AG04450 (cell line): Measurements from ENCODE around the gene CHFR. TPM values are rescaled to one million over a fixed set of nuclear protein-coding genes. Genes with fewer than 3 reads are reported as not detected.
"Not testable (repeated sequence)": the region's sequence is repeated elsewhere in the genome, so short reads cannot be mapped to it uniquely, and the experiment has no call there.

ENCODE experiments used
- CTCF ChIA-PET: fragments of 300-600, 350-600 bp; formaldehyde crosslinking; extraction: SDS; loops from one replicate; lab custom pipeline; 2022; ENCODE audit warnings: antibody characterized with exemption, inconsistent platforms; lab: Charles Lee
- POLR2A ChIA-PET: fragments of 350-600 bp; formaldehyde crosslinking; extraction: SDS; loops from one replicate; lab custom pipeline; 2021; ENCODE audit warnings: antibody characterized with exemption, inconsistent platforms; lab: Yijun Ruan, JAX
- DNase-seq: peaks from one replicate; pipeline ENCODE4 v3.0.0-alpha.2; 2011; ENCODE audit warnings: low read depth, low spot score
- H3K27ac ChIP-seq: one replicate; pipeline ENCODE4 v1.5.1; 2012; ENCODE audit warnings: low read depth, low read length, control low read depth
- H3K27me3 ChIP-seq: one replicate; pipeline ENCODE4 v1.6.0; 2012; ENCODE audit warnings: low read length; ENCODE audit not compliant: control insufficient read depth, insufficient read depth
- H3K4me3 ChIP-seq: 2 replicates; pipeline ENCODE4 v1.5.1; 2011; ENCODE audit warnings: mild to moderate bottlenecking, low read depth, low read length, control low read depth
- H3K9me3 ChIP-seq: 2 replicates; pipeline ENCODE4 v1.5.1; 2012; ENCODE audit warnings: low read length; ENCODE audit not compliant: control insufficient read depth, insufficient read depth
- CTCF ChIP-seq: IDR thresholded peaks from 2 replicates; pipeline ENCODE4 v1.5.1; 2011; ENCODE audit warnings: low read depth, low read length, control low read depth, inconsistent platforms
- polyA plus RNA-seq: library from polyadenylated mRNA; depleted of rRNA; stranded (reverse); fragments of >200 nt; gene quantifications from 2 replicates; pipeline ENCODE4 v1.2.3, GENCODE V29; 2011

CHFR gene
- polyA plus RNA-seq, 1 experiment = 28.4 TPM

DNA sequence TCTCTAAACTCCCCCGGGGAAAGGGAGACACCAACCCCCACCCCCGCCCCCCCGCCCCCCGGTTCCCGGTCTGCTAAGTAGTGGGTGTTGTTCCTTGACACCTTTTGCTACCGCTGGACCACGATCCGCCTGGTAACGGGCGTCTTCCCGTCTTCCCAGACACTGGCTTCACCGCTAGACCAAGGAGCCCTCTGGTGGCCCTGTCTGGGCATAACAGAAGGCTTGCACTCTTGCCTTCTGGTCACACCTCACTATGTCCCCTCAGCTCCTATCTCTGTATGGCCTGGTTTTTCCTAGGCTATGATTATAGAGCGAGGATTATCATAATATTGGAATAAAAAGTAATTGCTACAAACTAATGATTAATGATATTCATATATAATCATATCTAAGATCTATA is 78.0 kb downstream of the CHFR start:
- CTCF ChIA-PET, H3K27me3 ChIP-seq: not testable (repeated sequence)

GRCh38 chr12:132807295-132808092 is 79.9 kb downstream of the CHFR start:
- DNase-seq = no peak
- no peaks in the 10 kb centered on the region; the same call in 1 of the 2 replicates for H3K9me3 ChIP-seq
- H3K4me3 ChIP-seq = no peak overlapping the region
- ChIA-PET CTCF (interaction anchor here (1.2 kb wide), 1 partner anchor 39 kb away, joined by 4 read pairs; no protein-coding TSS in a partner anchor), POLR2A (no interaction called here)
- no peak overlapping the region for H3K27ac ChIP-seq
- TF ChIP-seq CTCF = no peak
- H3K27me3 ChIP-seq = no peaks in the 10 kb centered on the region

More for the DNA sequence above, 78.0 kb downstream of the CHFR start:
- H3K4me3 ChIP-seq, POLR2A ChIA-PET, H3K9me3 ChIP-seq, DNase-seq, H3K27ac ChIP-seq: not testable (repeated sequence)
- TF ChIP-seq CTCF = peak; percentile 37

- TF ChIP-seq CTCF = no peak
- POLR2A ChIA-PET = no interaction called here
- Histone ChIP-seq H3K9me3 (no peaks in the 10 kb centered on the region; the same call in 1 of the 2 replicates), H3K4me3 (no peak overlapping the region), H3K27me3 (no peaks in the 10 kb centered on the region), H3K27ac (no peak overlapping the region)
- no peak for DNase-seq
- CTCF ChIA-PET = interaction anchor here (1.2 kb wide), 1 partner anchor 38 kb away, joined by 4 read pairs; no protein-coding TSS in a partner anchor
These were observed 80.5 kb downstream of the CHFR start for GRCh38 chr12:132806857-132807256.

DNA sequence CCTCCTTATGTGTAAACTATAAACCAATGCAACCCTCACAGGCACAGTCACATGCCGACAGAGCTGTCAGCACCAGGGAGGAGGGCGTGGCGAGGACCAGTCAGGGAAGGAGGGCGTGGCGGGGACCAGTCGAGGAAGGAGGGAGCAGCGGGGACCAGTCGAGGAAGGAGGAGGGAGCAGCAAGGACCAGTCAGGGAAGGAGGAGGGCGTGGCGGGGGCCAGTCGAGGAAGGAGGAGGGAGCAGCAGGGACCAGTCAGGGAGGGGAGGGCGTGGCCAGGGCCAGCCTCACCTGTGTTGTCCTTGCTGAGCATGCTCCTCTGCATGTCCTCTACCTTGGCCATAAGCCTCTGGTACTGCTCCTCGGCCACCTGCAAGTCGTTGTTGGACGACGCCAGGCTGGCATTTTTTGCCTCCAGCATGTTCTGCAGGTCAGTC is 83.0 kb downstream of the CHFR start:
- no peak for TF ChIP-seq CTCF
- Histone ChIP-seq H3K27ac (no peak overlapping the region), H3K27me3 (no peaks in the 10 kb centered on the region), H3K9me3 (no peaks in the 10 kb centered on the region; the same call in 1 of the 2 replicates), H3K4me3 (no peak overlapping the region)
- ChIA-PET CTCF (no interaction called here), POLR2A (interaction anchor here (0.6 kb wide), 1 partner anchor 25 kb away, joined by 3 read pairs; no protein-coding TSS in a partner anchor)
- DNase-seq = no peak

- no peak for TF ChIP-seq CTCF
- Histone ChIP-seq H3K27ac (no peak overlapping the region), H3K9me3 (no peaks in the 10 kb centered on the region; the same call in 1 of the 2 replicates), H3K27me3 (no peaks in the 10 kb centered on the region), H3K4me3 (no peak overlapping the region)
- POLR2A ChIA-PET = no interaction called here
- CTCF ChIA-PET = no interaction called here
- no peak for DNase-seq
These were observed 83.5 kb downstream of the CHFR start for GRCh38 chr12:132803888-132804287.
